RKO (cell line): ENCODE measurements around the gene SPTBN2.
"Not testable (repeated sequence)": the region's sequence is repeated elsewhere in the genome, so short reads cannot be mapped to it uniquely, and the experiment has no call there.

Experiments
- DNase-seq: peaks from one replicate; pipeline ENCODE4 v3.0.0-alpha.2; 2016; ENCODE audit warnings: low spot score

SPTBN2 gene

DNA sequence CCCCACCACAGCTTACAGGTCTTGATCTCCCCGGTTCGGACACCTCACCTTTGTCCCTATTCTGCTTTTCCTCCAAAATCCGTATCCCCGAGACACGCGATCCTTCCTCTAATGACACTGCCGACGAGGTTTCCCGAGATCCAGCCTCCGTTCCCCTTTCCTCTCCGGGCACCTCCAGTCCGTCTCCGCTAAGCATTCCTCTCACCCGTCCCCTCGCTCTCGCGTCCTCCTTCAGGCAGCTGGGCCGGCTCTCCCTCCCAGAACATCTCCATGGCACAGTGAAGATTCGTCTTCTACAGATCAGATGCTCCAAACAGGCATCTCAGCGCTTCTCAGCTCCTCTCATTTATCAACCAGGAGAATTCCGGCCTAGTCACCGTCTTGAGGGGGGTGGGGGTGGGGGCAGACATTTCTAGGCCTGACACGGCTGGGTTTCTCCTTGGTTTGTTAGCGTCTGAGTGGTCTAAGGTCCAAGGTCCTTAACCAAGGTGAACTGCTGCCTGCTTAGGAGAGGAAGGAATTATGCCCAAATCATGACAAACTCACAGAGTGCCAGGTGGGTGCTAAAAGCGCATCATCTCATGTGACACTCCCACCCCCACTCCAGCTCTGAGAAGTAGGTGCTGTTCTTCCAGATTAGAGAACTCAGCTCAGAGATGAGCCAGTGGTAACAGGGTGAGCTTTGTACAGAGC is at the start of gene SPTBN2:
TSS of gene SPTBN2 (minus strand) at position 524 of the 693 bp plus-strand sequence. CDS start 7,976 bp downstream, outside the sequence.
- peak; percentile 43 for DNase-seq

DNA sequence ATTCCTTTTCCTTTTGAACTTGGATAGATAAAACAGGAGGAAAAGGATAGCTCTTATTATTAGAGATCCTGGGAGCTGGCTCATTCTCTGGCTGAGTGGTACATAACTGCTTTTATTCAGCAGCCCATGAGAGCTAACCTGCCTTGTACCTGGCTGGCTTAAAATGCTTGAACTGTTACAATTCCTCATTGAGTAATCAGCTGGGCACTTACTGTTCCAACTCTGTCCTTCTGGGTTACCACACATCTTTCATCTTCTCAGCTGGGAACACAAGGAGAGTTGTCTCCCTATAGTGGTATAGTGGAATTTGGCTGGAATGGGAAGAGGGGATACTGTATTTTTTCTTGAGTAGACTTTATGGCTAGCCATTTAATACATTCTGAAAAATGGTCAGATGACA is 39.8 kb upstream of the SPTBN2 start:
- no peak for DNase-seq

DNA sequence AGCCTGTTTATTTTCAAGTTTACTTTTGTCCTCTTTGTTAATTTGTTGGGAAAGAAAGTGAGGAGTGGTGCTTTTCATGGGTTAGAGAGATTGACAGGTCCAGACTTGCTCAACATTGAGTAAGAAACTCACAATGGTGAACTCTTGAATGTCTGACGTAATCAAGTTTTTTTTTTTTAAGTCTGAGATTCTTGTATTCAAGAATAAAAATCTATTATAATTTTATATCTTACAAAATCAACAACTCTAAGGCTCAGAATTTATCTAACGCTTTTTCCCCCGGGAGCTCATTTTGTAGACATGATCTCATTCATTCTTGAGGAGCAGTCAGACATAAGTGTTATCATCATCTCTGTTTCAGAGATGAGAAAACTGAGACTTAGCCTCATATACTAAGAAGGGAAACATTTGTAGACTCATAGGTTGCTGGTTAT is 39.1 kb upstream of the SPTBN2 start:
- no peak for DNase-seq

DNA sequence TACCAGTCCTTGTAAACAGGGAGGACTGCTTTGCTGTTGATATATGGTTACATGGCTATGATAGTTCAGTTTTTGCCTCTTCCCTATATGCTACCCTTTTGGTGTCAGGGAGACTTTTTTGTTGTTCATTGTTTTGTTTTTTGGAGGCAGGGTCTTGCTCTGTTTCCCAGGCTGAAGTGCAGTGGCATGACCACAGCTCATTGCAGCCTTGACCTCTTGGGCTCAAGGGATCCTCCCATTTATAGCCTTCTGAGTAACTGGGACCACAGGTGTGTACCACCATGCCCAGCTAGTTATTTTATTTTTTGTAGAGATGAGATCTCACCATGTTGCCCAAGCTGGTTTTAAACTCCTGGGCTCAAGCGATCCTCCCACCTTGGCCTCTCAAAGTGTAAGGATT is 38.6 kb upstream of the SPTBN2 start:
- DNase-seq: no peak

DNA sequence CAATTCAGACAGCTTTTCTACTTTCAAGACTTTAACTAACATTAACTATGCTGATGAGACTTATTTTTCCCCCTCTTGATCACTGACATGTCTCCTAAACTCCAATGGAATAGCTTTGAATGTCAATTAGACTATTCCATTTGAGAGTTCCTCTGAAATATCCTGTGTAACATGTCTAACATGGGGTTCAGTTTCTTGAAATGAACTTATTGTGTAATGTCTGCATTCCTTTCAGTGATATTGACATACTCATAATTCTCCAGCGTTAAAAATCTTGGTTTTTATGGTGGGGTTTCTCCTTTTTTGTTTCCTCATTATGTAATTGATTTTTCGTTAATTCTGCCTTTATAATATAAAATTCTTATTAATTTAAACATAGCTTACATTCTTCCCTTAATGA is 37.7 kb upstream of the SPTBN2 start:
- no peak for DNase-seq

DNA sequence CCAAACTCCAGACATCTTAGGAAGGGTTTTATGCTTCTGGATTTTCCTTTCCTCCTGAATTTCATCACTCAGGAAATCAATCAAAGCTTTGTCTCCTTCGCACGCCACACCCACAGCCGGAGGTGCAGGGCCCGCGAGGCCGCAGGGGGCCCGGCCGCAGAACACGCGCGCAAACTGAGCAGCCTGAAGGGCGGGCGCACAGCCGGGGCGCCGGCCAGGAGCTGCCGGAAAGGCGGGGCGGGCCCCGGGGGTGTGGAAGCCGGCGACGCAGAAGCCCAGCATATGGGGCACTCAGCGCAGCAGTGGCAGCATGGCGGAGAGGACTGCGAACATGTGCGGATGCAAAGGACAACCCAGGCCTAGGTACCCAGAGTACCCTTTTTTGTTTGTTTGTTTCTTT is 33.1 kb upstream of the SPTBN2 start:
- no peak for DNase-seq

DNA sequence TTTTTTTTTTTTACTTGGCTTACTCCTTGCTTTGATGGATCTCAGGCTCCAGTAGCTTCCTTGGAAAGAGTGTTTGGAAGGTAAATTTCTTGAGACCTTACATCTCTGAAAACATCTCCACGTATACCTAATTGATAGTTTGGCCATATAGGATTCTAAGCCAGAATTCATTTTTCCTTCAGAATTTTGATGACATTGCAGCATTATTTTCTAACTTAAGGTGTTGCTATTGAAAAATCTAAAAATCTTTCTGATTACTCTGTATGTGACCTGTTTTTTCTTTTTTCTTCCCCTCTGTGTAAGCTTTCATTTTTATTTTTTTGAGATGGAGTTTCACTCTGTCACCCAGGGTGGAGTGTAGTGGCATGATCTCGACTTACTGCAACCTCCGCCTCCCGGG is 23.1 kb upstream of the SPTBN2 start:
- no peak for DNase-seq

DNA sequence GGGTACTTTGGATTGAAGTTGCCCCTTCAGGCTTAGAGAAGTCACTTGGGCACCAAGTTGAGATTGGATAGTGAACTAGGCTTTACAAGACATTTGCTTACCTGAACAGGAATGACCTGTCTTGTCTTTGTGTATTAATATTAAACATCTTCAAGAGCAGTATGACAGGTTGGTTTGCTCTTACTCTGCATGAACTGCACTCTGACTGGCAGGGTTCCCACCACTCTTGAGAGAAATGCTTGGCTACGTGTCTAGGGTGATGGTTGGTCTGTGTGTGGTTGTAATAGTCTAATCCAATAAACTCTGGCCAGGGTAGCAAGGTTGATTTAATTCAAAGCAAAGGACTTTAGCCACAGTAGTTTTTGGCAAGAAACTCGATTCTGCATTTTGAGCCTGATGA is 20.1 kb upstream of the SPTBN2 start:
- no peak for DNase-seq

DNA sequence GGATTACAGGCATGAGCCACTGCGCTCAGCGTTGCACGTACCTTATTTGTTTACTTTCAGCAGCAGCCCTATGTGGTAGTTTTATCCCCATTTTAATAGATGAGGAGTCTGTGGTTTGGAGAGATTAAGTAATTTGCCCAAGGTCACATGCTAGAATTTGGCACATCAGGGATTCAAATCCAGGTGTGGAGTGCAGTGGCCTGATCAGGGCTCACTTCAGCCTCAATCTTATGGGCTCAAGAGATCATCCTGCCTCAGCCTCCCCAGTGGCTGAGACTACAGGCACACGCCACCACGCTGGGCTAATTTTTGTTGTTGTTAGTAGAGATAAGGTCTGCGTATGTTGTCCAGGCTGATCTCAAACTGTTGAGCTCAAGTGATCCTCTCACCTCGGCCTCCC is 18.5 kb upstream of the SPTBN2 start:
- DNase-seq: no peak

DNA sequence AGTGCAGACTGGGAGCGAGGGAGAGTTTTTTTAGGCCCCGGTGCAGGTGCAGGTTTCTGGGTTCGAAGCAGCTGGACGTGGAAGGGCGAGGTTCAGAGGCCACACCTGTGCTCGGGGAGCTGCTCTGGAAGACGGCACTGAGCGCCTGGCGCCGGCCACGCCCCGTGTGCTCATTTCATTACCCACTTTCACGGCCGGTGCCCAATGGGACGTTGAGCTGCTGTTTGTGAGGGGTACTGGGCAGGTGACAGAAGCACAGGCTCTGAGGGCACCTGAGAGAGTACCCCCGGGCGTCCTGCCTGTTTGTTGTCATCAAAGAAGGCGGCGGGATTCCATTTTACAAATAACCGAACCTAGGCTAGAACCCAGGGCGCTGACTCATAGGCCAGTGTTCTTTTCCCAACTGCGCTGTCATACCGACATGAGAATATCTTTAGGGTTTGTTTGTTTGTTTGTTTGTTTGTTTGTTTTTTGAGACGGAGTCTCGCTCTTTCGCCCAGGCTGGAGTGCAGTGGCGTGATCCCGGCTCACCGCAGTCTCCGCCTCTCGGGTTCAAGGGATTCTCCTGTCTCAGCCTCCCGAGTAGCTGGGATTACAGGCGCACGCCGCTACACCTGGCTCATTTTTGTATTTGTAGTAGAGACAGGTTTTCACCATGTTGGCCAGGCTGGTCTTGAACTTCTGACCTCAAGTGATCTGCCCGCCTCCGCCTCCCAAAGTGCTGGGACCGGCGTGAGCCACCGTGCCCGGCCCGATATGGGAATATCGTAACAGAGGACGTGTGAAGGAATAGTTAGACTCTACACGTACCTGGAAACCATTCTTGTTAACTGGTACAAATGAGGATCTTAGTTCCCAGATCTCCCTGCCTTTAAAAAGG is 16.6 kb upstream of the SPTBN2 start:
- DNase-seq: peak; percentile 60

DNA sequence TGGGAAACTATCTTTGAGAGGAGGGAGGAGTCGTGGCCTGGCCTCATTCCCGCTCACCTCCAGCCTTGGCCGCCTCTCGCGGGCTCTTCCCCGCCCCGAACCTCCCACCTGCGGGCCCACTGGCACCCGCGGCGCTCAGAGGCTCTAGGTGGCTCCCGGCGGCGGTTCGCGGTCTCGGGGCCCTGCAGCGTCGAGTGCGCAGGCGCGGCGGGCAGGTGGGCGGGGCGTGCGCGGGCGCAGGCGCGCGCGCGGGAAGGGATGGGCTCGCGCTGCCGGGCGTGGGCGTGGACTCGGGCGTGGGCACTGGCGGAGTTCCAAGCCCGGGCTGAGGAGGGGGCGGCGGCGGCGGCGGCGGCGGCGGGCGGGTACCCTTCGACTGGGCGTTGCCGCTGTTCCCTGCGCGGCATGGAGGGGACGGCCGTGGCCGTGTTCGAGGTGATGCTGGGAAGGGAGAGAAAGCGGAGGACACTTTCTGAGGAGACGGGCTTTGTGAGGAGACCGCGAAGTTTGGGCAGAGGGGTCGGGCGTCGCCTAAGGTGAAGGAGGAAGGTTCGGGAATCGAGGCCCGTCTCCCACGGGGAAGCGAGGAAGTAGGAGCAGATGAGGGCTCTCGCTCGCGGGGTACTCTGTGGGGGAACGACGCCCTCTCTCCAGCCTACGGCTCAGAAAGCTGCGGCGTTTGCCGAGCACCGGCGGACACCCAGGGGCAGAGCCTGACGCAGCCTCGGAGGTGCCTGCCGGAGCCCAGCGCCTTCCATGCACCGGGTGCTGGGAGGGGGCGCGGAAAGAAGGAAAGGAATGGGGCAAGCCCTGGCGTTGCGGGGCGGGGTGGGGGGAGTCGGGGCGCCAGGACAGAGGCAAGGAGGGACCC is 15.7 kb upstream of the SPTBN2 start:
- DNase-seq: peak; percentile 76

DNA sequence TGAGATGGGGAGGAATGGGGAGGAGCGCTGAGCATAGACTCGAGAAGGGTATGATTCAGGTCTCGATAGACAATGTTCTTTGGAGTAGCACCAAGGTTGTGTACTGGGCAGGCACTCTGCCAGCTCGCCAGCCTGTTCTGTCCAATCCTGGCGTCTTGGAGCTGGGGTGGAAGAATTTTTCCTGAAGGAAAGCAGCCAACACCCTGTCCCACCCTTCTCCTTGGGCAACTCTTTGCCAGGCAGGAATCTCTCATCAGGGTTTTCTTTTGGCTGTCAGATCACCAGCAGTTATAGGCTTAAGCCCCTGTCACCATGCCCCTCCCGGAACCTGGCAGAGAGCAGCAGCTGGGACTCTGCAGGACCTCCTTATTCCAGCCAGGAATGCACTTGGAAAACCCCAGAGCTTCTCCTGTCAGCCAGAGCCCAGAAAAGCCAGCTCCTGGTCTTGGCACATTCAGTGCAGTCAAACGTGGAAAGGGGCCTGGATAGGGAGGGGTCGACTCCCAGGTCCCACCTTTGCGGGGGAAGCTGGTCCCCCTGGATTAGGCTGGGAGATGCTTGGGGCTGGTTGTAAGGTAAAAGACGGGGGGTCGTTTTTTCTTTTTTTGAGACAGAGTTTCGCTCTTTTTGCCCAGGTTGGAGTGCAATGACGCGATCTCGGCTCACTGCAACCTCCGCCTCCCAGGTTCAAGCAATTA is 14.4 kb upstream of the SPTBN2 start:
- no peak for DNase-seq

DNA sequence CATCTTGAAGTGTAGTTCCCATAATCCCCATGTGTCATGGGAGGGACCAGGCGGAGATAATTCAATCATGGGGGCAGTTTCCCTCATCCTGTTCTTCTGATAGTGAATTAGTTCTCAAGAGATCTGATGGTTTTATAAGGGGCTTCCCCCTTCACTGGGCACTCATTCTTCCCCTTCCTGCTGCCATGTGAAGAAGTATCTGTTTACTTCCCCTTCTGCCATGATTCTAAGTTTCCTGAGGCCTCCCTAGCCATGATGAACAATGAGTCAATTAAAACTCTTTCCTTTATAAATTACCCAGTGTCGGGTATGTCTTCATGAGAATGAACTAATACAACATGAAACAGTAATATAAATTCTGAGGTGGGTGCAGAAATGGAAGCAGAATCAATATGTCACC is 12.1 kb upstream of the SPTBN2 start:
- no peak for DNase-seq

DNA sequence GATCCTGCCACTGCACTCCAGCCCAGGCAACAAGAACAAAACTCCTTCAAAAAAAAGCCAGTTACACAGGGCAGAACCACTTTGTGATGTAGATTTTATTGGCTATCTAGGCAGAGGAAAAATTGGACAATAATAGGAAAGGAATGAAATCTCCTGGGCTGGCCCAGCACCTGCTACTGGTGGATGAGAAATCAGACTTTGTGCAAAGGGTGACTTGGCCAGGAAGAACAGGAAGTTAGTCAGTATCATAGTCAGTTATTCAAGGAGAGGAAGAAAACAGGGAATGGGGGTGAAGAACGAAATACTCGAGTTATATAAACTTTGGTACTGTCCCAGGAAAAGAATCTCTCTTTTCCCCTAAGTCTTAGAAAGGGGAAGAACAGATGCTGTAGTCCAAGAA is 11.0 kb upstream of the SPTBN2 start:
- peak; percentile 87 for DNase-seq

DNA sequence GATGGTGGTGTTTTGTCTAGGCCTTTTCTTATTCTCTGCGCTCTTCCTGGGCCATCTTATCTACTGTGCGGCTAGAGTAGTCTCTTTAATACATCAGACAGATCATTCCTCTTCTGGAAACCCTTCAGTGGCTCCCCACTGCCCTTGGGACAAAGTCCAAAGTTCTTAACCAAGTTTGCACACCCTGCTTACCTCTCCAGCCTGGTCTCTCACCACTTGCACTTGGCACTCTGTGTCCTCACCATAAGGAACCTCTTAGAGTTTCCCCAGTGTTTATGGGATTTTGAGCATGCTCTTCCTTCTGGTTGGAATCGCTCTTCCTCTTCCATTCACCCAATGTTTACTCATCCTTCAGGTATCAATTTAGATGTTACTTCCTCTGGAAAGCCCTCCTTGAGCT is 5.2 kb upstream of the SPTBN2 start:
- no peak for DNase-seq

DNA sequence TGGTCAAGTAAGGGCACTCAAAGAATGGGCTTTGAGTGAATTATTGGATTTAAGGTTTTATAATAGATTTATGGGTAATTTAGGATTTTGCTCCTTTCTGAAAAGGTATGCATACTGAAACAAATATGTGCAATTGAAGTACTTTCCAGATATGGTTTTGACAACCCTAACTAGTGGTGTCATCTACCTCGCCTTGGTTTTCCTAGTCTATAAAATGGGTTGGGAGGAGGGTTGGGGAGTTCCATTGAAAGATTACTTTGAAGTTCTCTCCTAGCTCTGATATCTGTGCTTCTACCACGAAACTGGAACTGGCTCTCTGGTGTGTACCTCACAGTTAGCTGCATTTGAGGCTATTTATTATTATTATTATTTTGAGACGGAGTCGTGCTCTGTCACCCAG is 431 bp upstream of the SPTBN2 start:
- DNase-seq: no peak

DNA sequence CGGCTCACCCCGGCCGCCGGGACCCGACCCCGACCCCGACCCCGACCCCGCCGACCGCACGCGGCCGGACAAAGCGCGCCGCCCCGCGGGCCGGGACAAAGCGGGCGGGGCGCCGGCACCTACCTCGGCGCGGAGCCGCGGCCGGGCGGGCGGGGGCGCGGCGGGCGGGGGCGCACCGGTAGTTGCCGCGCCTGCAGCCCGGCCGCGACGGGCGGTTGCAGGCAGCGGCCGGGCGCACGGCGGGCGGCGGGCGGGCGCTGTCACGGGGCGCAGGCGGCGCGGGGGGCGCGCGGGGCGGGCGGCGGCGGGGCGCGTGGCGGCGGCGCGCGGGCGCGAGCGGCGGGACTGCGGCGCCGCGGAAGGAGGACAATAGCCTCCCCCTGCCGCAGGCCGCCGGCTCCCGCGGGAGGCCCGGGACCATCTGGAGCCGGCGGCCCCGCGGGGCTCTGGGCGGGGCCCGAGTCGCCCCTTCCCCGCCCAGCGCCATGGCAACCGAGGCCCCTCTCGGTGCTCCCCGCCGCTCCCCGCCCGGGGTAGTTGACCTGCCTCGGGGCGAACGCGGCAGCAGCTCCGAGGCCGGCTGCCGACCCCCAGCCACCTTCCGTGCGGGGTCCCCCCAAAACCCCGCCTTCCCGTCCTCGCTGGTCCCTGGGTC is 851 bp downstream of the SPTBN2 start:
- DNase-seq: no peak

DNA sequence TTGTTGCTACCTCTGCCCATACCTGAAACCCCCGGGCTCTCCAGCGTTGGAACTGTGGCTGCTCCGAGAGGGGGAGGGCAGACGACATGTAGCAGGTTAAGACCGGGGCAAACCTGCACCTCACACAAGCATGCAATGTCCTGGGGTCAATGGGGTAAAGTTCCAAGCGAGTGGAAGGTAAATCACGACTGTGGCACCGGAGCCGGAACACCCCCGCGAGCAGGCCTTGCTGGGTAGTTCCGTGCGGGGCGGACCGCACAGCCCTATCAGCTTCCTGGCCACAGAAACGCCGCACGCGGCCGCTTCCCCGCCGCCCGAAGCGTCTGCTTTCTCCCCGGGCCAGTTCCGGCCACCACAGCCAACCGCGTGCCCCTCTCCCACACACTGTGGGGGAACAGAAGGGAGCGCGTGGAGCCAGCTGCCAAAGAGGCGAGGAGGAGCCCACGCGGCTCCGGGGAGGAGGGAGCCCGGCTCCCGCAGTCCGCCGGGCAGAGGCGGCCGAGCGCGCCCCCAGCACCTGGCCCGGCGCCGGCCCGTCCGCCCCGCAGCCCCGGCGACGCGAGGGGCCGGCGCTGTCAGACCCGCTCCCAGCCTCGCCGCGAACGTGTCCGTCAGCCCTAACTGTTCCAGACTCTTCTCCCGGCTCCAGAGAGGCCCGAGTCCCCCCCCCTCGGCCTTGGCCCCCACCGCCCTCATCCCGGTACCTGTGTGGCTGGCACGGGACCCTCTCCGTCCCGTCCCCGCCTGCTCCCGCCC is 1.6 kb downstream of the SPTBN2 start:
- DNase-seq: peak; percentile 42

DNA sequence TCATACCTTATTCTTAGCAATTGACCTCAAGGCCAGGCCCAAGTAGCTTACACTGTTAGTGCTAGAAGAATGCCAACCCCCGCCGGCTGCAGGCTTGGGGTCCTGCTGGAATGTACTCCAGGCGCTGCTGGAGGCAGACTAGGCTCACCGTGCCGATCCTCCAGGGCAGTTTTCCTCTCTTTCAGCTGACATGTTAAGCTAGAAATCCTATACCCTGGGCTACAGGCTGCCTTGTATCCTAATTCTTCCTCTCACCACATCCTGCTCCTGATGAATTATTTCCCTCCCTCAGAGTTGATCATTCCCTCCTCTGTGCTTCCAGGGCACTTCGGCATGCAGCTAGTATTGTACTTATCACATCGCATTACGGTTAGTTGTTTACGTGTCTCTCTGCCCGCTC is 3.4 kb downstream of the SPTBN2 start:
- DNase-seq: no peak

DNA sequence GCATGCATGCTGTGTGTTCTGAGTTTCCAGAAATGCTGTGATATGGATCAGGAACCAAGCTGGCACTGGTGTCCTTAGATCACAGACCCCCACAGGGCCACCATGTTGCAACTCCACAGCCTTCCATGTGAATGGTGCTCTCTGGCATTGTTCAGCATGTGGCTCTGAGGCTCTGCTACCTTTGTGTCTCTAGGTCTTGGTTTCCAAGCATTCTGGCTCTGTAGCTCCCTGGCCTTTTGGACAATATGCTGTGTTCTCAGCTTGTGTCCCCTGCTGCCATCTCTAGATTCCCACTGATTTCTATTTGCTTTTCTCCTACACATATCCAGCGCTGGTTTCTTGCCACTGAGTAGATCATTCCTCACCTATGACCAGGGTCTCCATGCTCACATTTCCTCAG is 3.9 kb downstream of the SPTBN2 start:
- no peak for DNase-seq

DNA sequence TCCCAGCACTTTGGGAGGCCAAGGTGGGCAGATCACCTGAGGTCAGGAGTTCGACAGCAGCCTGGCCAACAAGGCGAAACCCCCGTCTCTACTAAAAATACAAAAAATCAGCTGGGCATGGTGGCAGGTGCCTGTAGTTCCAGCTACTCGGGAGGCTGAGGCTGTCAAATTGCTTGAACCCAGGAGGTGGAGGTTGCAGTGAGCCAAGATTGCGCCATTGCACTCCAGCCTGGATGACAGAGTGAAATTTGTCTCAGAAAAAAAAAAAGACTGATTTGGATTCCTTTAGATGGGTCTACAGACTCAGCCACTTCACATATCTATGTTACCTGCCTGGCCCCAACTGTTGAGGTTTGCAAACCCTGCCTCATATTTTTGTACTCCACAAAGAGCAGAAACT is 4.8 kb downstream of the SPTBN2 start:
- not testable (repeated sequence) for DNase-seq
